ENCODE results near the gene RSAD2.

- no peak for TF ChIP-seq ZNF317 (CRISPR knock-in tag; IDR thresholded peaks at IDR 0.05; ENCODE audit: borderline replicate concordance, low read depth)
- TF ChIP-seq, protein P1, sequence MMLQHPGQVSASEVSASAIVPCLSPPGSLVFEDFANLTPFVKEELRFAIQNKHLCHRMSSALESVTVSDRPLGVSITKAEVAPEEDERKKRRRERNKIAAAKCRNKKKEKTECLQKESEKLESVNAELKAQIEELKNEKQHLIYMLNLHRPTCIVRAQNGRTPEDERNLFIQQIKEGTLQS (CRISPR knock-in tag; conservative IDR thresholded peaks at IDR 0.05), result no peak
- TF ChIP-seq TEAD4 (CRISPR knock-in tag; IDR thresholded peaks at IDR 0.05), result no peak
- no peak for TF ChIP-seq NR2C2 (CRISPR knock-in tag; IDR thresholded peaks at IDR 0.05)
- TF ChIP-seq NR1H2 (CRISPR knock-in tag; IDR thresholded peaks at IDR 0.05), result no peak
- no peak for TF ChIP-seq CTCF (IDR thresholded peaks at IDR 0.05)
- no peak for TF ChIP-seq CREB1 (CRISPR knock-in tag; IDR thresholded peaks at IDR 0.05)
- TF ChIP-seq, protein P2, sequence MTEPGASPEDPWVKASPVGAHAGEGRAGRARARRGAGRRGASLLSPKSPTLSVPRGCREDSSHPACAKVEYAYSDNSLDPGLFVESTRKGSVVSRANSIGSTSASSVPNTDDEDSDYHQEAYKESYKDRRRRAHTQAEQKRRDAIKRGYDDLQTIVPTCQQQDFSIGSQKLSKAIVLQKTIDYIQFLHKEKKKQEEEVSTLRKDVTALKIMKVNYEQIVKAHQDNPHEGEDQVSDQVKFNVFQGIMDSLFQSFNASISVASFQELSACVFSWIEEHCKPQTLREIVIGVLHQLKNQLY (CRISPR knock-in tag; IDR thresholded peaks at IDR 0.05), result no peak
- TF ChIP-seq NR3C1 (CRISPR knock-in tag; conservative IDR thresholded peaks at IDR 0.05; ENCODE audit: low read depth), result no peak
Measured at GRCh38 chr2:6932206-6932605, 54.6 kb downstream of the RSAD2 start.

Data from WTC11 (cell line).